HG03520 (cell line): ENCODE results near the gene SARS1.
A peak's percentile ranks its signal among the peaks of the same experiment; 100 is the strongest.

Experiments used
- ATAC-seq: cut with Tn5 transposase; IDR thresholded peaks from one replicate; pipeline ENCODE4 v1.9.1; 2021; ENCODE audit warnings: mild to moderate bottlenecking, moderate library complexity; ENCODE audit not compliant: unreplicated experiment

Gene SARS1

GRCh38 chr1:109261578-109261977, 47.9 kb downstream of the SARS1 start:
- no peak for ATAC-seq

- no peak for ATAC-seq
Measured at GRCh38 chr1:109262231-109263055, 48.7 kb downstream of the SARS1 start.

GRCh38 chr1:109263234-109263596, 49.5 kb downstream of the SARS1 start:
- no peak for ATAC-seq

GRCh38 chr1:109263597-109264378, 50.1 kb downstream of the SARS1 start:
- peak; percentile 59 for ATAC-seq

GRCh38 chr1:109264379-109264755, 50.6 kb downstream of the SARS1 start:
- no peak for ATAC-seq

GRCh38 chr1:109265016-109265415, 51.3 kb downstream of the SARS1 start:
- ATAC-seq: no peak

- no peak for ATAC-seq
Measured at GRCh38 chr1:109265741-109266330, 52.1 kb downstream of the SARS1 start.

- ATAC-seq: no peak
Measured at GRCh38 chr1:109266965-109267364, 53.2 kb downstream of the SARS1 start.

- no peak for ATAC-seq
Measured at GRCh38 chr1:109267743-109268300, 54.1 kb downstream of the SARS1 start.

GRCh38 chr1:109268431-109269211, 54.9 kb downstream of the SARS1 start:
- ATAC-seq: no peak

- no peak for ATAC-seq
Measured at GRCh38 chr1:109269212-109269980, 55.7 kb downstream of the SARS1 start.

GRCh38 chr1:109269981-109270622, 56.4 kb downstream of the SARS1 start:
- no peak for ATAC-seq

- ATAC-seq: no peak
Measured at GRCh38 chr1:109270623-109271317, 57.1 kb downstream of the SARS1 start.

GRCh38 chr1:109271458-109271857, 57.7 kb downstream of the SARS1 start:
- ATAC-seq: no peak

- no peak for ATAC-seq
Measured at GRCh38 chr1:109272021-109272799, 58.5 kb downstream of the SARS1 start.

- ATAC-seq: no peak
Measured at GRCh38 chr1:109272831-109273547, 59.3 kb downstream of the SARS1 start.

- ATAC-seq: no peak
Measured at GRCh38 chr1:109273570-109274288, 60.0 kb downstream of the SARS1 start.
